CD4-positive, alpha-beta T cell (primary cell): ENCODE data around the gene IL2RG. TPM values are rescaled to one million over a fixed set of nuclear protein-coding genes. Genes with fewer than 3 reads are reported as not detected.

Experiments
- ATAC-seq: fragments of 200-7000 bp; cut with Tn5 transposase; one replicate; pipeline ENCODE4 v1.10.0; 2022; ENCODE audit warnings: mild to moderate bottlenecking; ENCODE audit not compliant: poor library complexity
- CTCF ChIA-PET: fragments of 350-600 bp; sonication (Branson Sonifier 250); formaldehyde crosslinking; loops from one replicate; lab custom pipeline; 2021; ENCODE audit warnings: antibody characterized with exemption, inconsistent platforms; lab: Charles Lee
- POLR2A ChIA-PET: fragments of 350-600 bp; sonication (Branson Sonifier 250); formaldehyde crosslinking; loops from one replicate; lab custom pipeline; 2021; ENCODE audit warnings: antibody characterized with exemption, inconsistent platforms; lab: Charles Lee
- DNase-seq, 14 experiments: peaks; one replicate each; pipeline ENCODE4 v3.0.0-alpha.2; 2013 to 2020; ENCODE audit warnings: mixed read lengths in 2 of 14
- H3K27ac ChIP-seq, 2 donors: one replicate each; pipeline versions ENCODE4 v1.5.1 to v1.7.0; 2013; ENCODE audit warnings: low read length in 2 of 2, low read depth in 1 of 2, mild to moderate bottlenecking in 1 of 2
- H3K27me3 ChIP-seq, 2 experiments: 1 replicate in 1 of 2; 2 replicates in 1 of 2; pipeline versions ENCODE4 v1.6.1 to v1.7.0; 2013; ENCODE audit warnings: low read length in 2 of 2, control low read depth in 1 of 2, mild to moderate bottlenecking in 1 of 2, moderate library complexity in 1 of 2; ENCODE audit not compliant: insufficient read depth in 2 of 2, control insufficient read depth in 1 of 2
- H3K36me3 ChIP-seq: one replicate; pipeline ENCODE4 v1.6.1; 2013; ENCODE audit warnings: low read length, control low read depth; ENCODE audit not compliant: insufficient read depth
- H3K4me1 ChIP-seq: one replicate; pipeline ENCODE4 v1.6.1; 2013; ENCODE audit warnings: low read length, control low read depth; ENCODE audit not compliant: insufficient read depth
- H3K4me3 ChIP-seq: one replicate; pipeline ENCODE4 v1.5.1; 2013; ENCODE audit warnings: mild to moderate bottlenecking, low read length, moderate library complexity
- H3K9me3 ChIP-seq, 2 experiments: 1 replicate in 1 of 2; 2 replicates in 1 of 2; pipeline versions ENCODE4 v1.6.1 to v1.7.0; 2013; ENCODE audit warnings: low read length in 2 of 2, mild to moderate bottlenecking in 2 of 2, control low read depth in 1 of 2, moderate library complexity in 1 of 2; ENCODE audit not compliant: control insufficient read depth in 1 of 2, insufficient read depth in 1 of 2
- H3K27ac Mint-ChIP-seq: one replicate; pipeline ENCODE4 v1.8.0; 2020; ENCODE audit warnings: mixed read lengths
- H3K27me3 Mint-ChIP-seq: one replicate; pipeline ENCODE4 v1.8.0; 2021; ENCODE audit warnings: mixed read lengths
- H3K36me3 Mint-ChIP-seq: one replicate; pipeline ENCODE4 v1.8.0; 2021; ENCODE audit warnings: low read depth, mixed read lengths
- H3K4me1 Mint-ChIP-seq: one replicate; pipeline ENCODE4 v1.8.0; 2021; ENCODE audit warnings: low read depth, mixed read lengths
- H3K4me3 Mint-ChIP-seq: one replicate; pipeline ENCODE4 v1.8.0; 2020; ENCODE audit warnings: mild to moderate bottlenecking, mixed read lengths
- H3K9me3 Mint-ChIP-seq: one replicate; pipeline ENCODE4 v1.8.0; 2020; ENCODE audit warnings: mixed read lengths
- CTCF ChIP-seq: fragments of 200-600 bp; IDR thresholded peaks from one replicate; pipeline ENCODE4 v1.8.0; 2022; ENCODE audit warnings: antibody characterized with exemption, mild to moderate bottlenecking
- intact Hi-C, 2 experiments: fragments of 100-400 bp; cut with DNase I in 1 of 2; cut with micrococcal nuclease in 1 of 2; formaldehyde crosslinking; loops; one replicate each; pipeline versions ENCODE4 v1.15.1 to v1.9.0; 2023 to 2025; cut with DNase I, micrococcal nuclease
- total RNA-seq, 174 experiments: library from RNA in 2 of 174; stranded (reverse) in 2 of 174; gene quantifications; one replicate each; pipeline ENCODE4 v1.2.3 and lab custom pipeline; 2021 to 2026

IL2RG gene
- total RNA-seq, 2 experiments from 2014 or later: 213 to 225 TPM

GRCh38 chrX:71111921-71112431 lies 599 bp upstream of the IL2RG start:
- TF ChIP-seq CTCF: no peak
- H3K4me3 Mint-ChIP-seq: peak overlapping the region; percentile 98
- DNase-seq (peak in 7 of 14 experiments; percentile 15 to 78 (median 40)), ATAC-seq (peak; percentile 43)
- peaks cover 53% of the 10 kb centered on the region for H3K36me3 Mint-ChIP-seq
- POLR2A ChIA-PET: interaction anchor here (1.0 to 4.3 kb wide), 15 partner anchors 8 to 421 kb away, joined by 3 to 106 read pairs (median 13); partner anchors contain the start of genes FOXO4, MED12, NONO and OGT
- H3K27ac Mint-ChIP-seq: peak overlapping the region; percentile 99
- Histone ChIP-seq H3K36me3 (peaks cover 32% of the 10 kb centered on the region), H3K4me1 (peaks cover 50% of the 10 kb centered on the region), H3K4me3 (peak overlapping the region; percentile 93), H3K27ac (peak overlapping the region; percentile 96 to 99), H3K9me3 (no peaks in the 10 kb centered on the region), H3K27me3 (no peaks in the 10 kb centered on the region)
- H3K4me1 Mint-ChIP-seq: peaks cover 46% of the 10 kb centered on the region
- H3K9me3 Mint-ChIP-seq: no peaks in the 10 kb centered on the region
- H3K27me3 Mint-ChIP-seq: no peaks in the 10 kb centered on the region
- intact Hi-C loops: loop anchor here (1.0 to 5.0 kb wide), 3 partner anchors 11 to 420 kb away; partner anchors contain the start of genes OGT (in 1 of the 2) and TAF1 (in 1 of the 2)
- CTCF ChIA-PET: interaction anchor here (1.4 to 4.1 kb wide), 3 partner anchors 9 to 17 kb away, joined by 3 to 23 read pairs (median 22); no protein-coding TSS in a partner anchor

- DNase-seq (peak in 2 of 14 experiments; percentile 44 to 47), ATAC-seq (peak; percentile 18)
- CTCF ChIA-PET: no interaction called here
- POLR2A ChIA-PET: interaction anchor here (1.1 kb wide), 1 partner anchor 9 kb away, joined by 6 read pairs; the partner anchor contains the start of gene MED12
- H3K4me1 Mint-ChIP-seq: peaks cover 64% of the 10 kb centered on the region
- Histone ChIP-seq H3K4me3 (peak overlapping the region; percentile 93), H3K4me1 (peaks cover 75% of the 10 kb centered on the region), H3K9me3 (no peaks in the 10 kb centered on the region), H3K27me3 (no peaks in the 10 kb centered on the region), H3K36me3 (peaks cover 37% of the 10 kb centered on the region), H3K27ac (peak overlapping the region; percentile 96 to 99)
- H3K36me3 Mint-ChIP-seq: peaks cover 68% of the 10 kb centered on the region
- TF ChIP-seq CTCF: no peak
- H3K4me3 Mint-ChIP-seq: peak overlapping the region; percentile 98
- no peaks in the 10 kb centered on the region for H3K27me3 Mint-ChIP-seq
- intact Hi-C loops: loop anchor here in 1 of 2 experiments (1.0 kb wide), 1 partner anchor 11 kb away; no protein-coding TSS in a partner anchor
- peak overlapping the region; percentile 99 for H3K27ac Mint-ChIP-seq
- no peaks in the 10 kb centered on the region for H3K9me3 Mint-ChIP-seq
These were observed 2.3 kb downstream of the IL2RG start for GRCh38 chrX:71109051-71109450.

- Mint-ChIP-seq H3K27me3 (no peaks in the 10 kb centered on the region), H3K27ac (peak overlapping the region; percentile 99), H3K36me3 (peaks cover 68% of the 10 kb centered on the region), H3K9me3 (no peaks in the 10 kb centered on the region), H3K4me1 (peaks cover 71% of the 10 kb centered on the region), H3K4me3 (peak overlapping the region; percentile 98)
- Histone ChIP-seq H3K9me3 (no peaks in the 10 kb centered on the region), H3K27me3 (no peaks in the 10 kb centered on the region), H3K4me3 (peak overlapping the region; percentile 93), H3K36me3 (peaks cover 37% of the 10 kb centered on the region), H3K27ac (peak overlapping the region; percentile 52 to 96), H3K4me1 (peaks cover 75% of the 10 kb centered on the region)
- DNase-seq (peak in 8 of 14 experiments; percentile 28 to 70 (median 48)), ATAC-seq (peak; percentile 12)
- no peak for TF ChIP-seq CTCF
- CTCF ChIA-PET: no interaction called here
- POLR2A ChIA-PET: interaction anchor here (0.7 to 1.1 kb wide), 2 partner anchors 11 to 40 kb away, joined by 3 to 6 read pairs; partner anchors contain the start of genes MED12 and SNX12
- intact Hi-C loops: no loop called here
These were observed 3.5 kb downstream of the IL2RG start for GRCh38 chrX:71107762-71108360.
